GM13976 (cell line): ENCODE results near the gene CDKN2AIP.

Experiments used
- DNase-seq: peaks from one replicate; pipeline ENCODE4 v3.0.0; 2012; ENCODE audit warnings: low spot score
- CTCF ChIP-seq: IDR thresholded peaks from 2 replicates; pipeline ENCODE4 v1.5.1; 2012; ENCODE audit warnings: borderline replicate concordance, mild to moderate bottlenecking; ENCODE audit not compliant: insufficient read depth; ENCODE audit errors: extremely low read depth, missing control alignments, control extremely low read depth
- in situ Hi-C: fragments of 300-500 bp; cut with MboI; formaldehyde crosslinking; loops from one replicate; pipeline ENCODE4 v1.12.0; 2022; ENCODE audit warnings: low sequenced_read_pairs, mixed read lengths, inconsistent platforms; ENCODE audit not compliant: unreplicated experiment

CDKN2AIP gene

GRCh38 chr4:183492791-183493222 is 48.4 kb downstream of the CDKN2AIP start:
- no peak for DNase-seq
- in situ Hi-C loops: no loop called here
- TF ChIP-seq CTCF: no peak

GRCh38 chr4:183493246-183493645 is 48.8 kb downstream of the CDKN2AIP start:
- in situ Hi-C loops: no loop called here
- no peak for TF ChIP-seq CTCF
- no peak for DNase-seq

DNA sequence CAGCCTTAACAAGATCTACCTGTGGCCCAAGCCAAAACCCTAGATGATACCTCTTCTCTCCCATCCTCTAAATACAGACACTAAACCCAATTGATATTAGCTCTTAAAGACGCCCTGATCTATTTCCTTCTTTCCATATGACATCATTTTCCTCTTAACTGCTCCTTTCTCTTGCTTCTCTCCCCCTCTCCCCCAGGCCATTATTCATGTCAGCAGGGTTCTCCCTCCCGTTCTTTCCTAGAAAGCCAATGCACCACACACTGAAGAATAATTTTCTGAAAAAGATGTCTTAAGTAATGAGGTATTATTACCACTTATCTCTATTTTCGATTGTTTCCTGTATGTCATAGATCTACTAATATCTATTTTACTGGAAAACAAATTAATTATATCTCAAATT is 50.7 kb downstream of the CDKN2AIP start:
- in situ Hi-C loops: no loop called here
- TF ChIP-seq CTCF: no peak
- DNase-seq: no peak
